ENCODE results near the gene NTSR1. TPM values are rescaled to one million over a fixed set of nuclear protein-coding genes. Genes with fewer than 3 reads are reported as not detected.

The NTSR1 gene
- total RNA-seq, 4 donors from 2014 or later, result 0.76 TPM; not detected in 3

- Histone ChIP-seq H3K27me3 (peaks cover 0 to 19% of the 10 kb centered on the region in 2 donors), H3K36me3 (peaks cover 0 to 62% (median 0%) of the 10 kb centered on the region in 3 donors), H3K9me3 (no peaks in the 10 kb centered on the region), H3K4me3 (no peak overlapping the region), H3K27ac (no peak overlapping the region), H3K4me1 (peaks cover 3 to 35% (median 17%) of the 10 kb centered on the region in 4 donors)
- no peak for DNase-seq
- TF ChIP-seq POLR2A (IDR thresholded peaks at IDR 0.05) (no peak), CTCF (IDR thresholded peaks at IDR 0.05) (no peak)
Observed at GRCh38 chr20:62811720-62812119, 103.1 kb downstream of the NTSR1 start.

Other genes starting within 250 kb of the NTSR1 start
- gene GATA5, start 232.8 kb upstream of the NTSR1 start, total RNA-seq, result 10 to 100 TPM in 3 of 4 donors, 1 to 10 TPM in 1; 1.7 to 48.3 (median 39.5) TPM
- gene SLCO4A1, start 66.3 kb upstream of the NTSR1 start, total RNA-seq, result 10 to 100 TPM in 3 of 4 donors, 1 to 10 TPM in 1; 6.7 to 42.9 (median 28.5) TPM
- 10 to 100 TPM; 11.6 to 15.4 (median 13.3) TPM for gene MRGBP, start 87.6 kb downstream of the NTSR1 start, total RNA-seq
- gene OGFR, start 96.0 kb downstream of the NTSR1 start, total RNA-seq, result 10 to 100 TPM; 73.3 to 88.3 (median 76.3) TPM
- 10 to 100 TPM in 1 of 4 donors, 1 to 10 TPM in 3; 3.3 to 19.8 (median 4.1) TPM for gene COL9A3, start 108.2 kb downstream of the NTSR1 start, total RNA-seq
- gene TCFL5, start 153.0 kb downstream of the NTSR1 start, total RNA-seq, result 1 to 10 TPM; 2.6 to 6.6 (median 5.0) TPM
- 100 to 1,000 TPM in 2 of 4 donors, 10 to 100 TPM in 2; 72.5 to 143 (median 105) TPM for gene DIDO1, start 217.7 kb downstream of the NTSR1 start, total RNA-seq
- 10 to 100 TPM; 22.3 to 26.5 (median 24.0) TPM for gene GID8, start 229.3 kb downstream of the NTSR1 start, total RNA-seq
- 10 to 100 TPM in 1 of 4 donors, 1 to 10 TPM in 3; 3.8 to 19.0 (median 5.2) TPM for gene SLC17A9, start 243.9 kb downstream of the NTSR1 start, total RNA-seq

All from Peyer's patch (tissue), 4 donors.